HUES6 (cell line): ENCODE results near the gene SAMD10.

Experiments
- H3K27ac ChIP-seq: 2 replicates; pipeline ENCODE4 v1.7.0; 2013; ENCODE audit warnings: low read depth, mild to moderate bottlenecking, low read length, inconsistent platforms
- H3K27me3 ChIP-seq: 2 replicates; pipeline ENCODE4 v1.6.1; 2013; ENCODE audit warnings: low read length; ENCODE audit not compliant: control insufficient read depth, insufficient read depth
- H3K36me3 ChIP-seq: 2 replicates; pipeline ENCODE4 v1.6.1; 2013; ENCODE audit warnings: low read length; ENCODE audit not compliant: control insufficient read depth, insufficient read depth
- H3K4me1 ChIP-seq: 2 replicates; pipeline ENCODE4 v1.6.1; 2013; ENCODE audit warnings: low read length; ENCODE audit not compliant: control insufficient read depth, insufficient read depth
- H3K4me3 ChIP-seq: 2 replicates; pipeline ENCODE4 v1.5.1; 2013; ENCODE audit warnings: low read depth, low read length
- H3K9ac ChIP-seq: one replicate; pipeline ENCODE4 v1.6.1; 2013; ENCODE audit warnings: mild to moderate bottlenecking, low read length
- H3K9me3 ChIP-seq: 2 replicates; pipeline ENCODE4 v1.6.1; 2013; ENCODE audit warnings: low read depth, low read length; ENCODE audit not compliant: control insufficient read depth, insufficient read depth

The SAMD10 gene

GRCh38 chr20:63958964-63959698, 20.3 kb downstream of the SAMD10 start:
- no peaks in the 10 kb centered on the region for H3K27me3 ChIP-seq
- H3K9me3 ChIP-seq: no peaks in the 10 kb centered on the region
- H3K9ac ChIP-seq: no peak overlapping the region
- peaks cover 45% of the 10 kb centered on the region for H3K36me3 ChIP-seq
- H3K27ac ChIP-seq: no peak overlapping the region
- H3K4me3 ChIP-seq: no peak overlapping the region
- peaks cover 26% of the 10 kb centered on the region for H3K4me1 ChIP-seq

GRCh38 chr20:63958471-63958870, 21.0 kb downstream of the SAMD10 start:
- Histone ChIP-seq H3K4me1 (peaks cover 30% of the 10 kb centered on the region), H3K27me3 (no peaks in the 10 kb centered on the region), H3K36me3 (peaks cover 39% of the 10 kb centered on the region), H3K9me3 (no peaks in the 10 kb centered on the region), H3K4me3 (no peak overlapping the region), H3K9ac (no peak overlapping the region), H3K27ac (no peak overlapping the region)

- Histone ChIP-seq H3K36me3 (peaks cover 34% of the 10 kb centered on the region), H3K9ac (peak overlapping the region; percentile 62), H3K27me3 (no peaks in the 10 kb centered on the region), H3K27ac (peak overlapping the region; percentile 59; the same call in 1 of the 2 replicates), H3K4me3 (peak overlapping the region; percentile 82), H3K9me3 (no peaks in the 10 kb centered on the region), H3K4me1 (peaks cover 30% of the 10 kb centered on the region)
These were observed 21.6 kb downstream of the SAMD10 start for GRCh38 chr20:63957690-63958441.

GRCh38 chr20:63957004-63957689, 22.3 kb downstream of the SAMD10 start:
- H3K27ac ChIP-seq: peak overlapping the region; percentile 59; the same call in 1 of the 2 replicates
- H3K9me3 ChIP-seq: no peaks in the 10 kb centered on the region
- H3K9ac ChIP-seq: peak overlapping the region; percentile 62
- H3K4me3 ChIP-seq: peak overlapping the region; percentile 82
- H3K27me3 ChIP-seq: no peaks in the 10 kb centered on the region
- H3K4me1 ChIP-seq: peaks cover 30% of the 10 kb centered on the region
- H3K36me3 ChIP-seq: peaks cover 26% of the 10 kb centered on the region

GRCh38 chr20:63956664-63957003, 22.8 kb downstream of the SAMD10 start:
- no peaks in the 10 kb centered on the region for H3K9me3 ChIP-seq
- H3K27ac ChIP-seq: peak overlapping the region; percentile 59; the same call in 1 of the 2 replicates
- peaks cover 35% of the 10 kb centered on the region for H3K4me1 ChIP-seq
- H3K27me3 ChIP-seq: no peaks in the 10 kb centered on the region
- peak overlapping the region; percentile 62 for H3K9ac ChIP-seq
- peaks cover 21% of the 10 kb centered on the region for H3K36me3 ChIP-seq
- peak overlapping the region; percentile 82 for H3K4me3 ChIP-seq

GRCh38 chr20:63955827-63956663, 23.4 kb downstream of the SAMD10 start, which contains the start of gene UCKL1:
Gene UCKL1 (minus strand): TSS chr20:63956416. CDS start chr20:63956372, 44 bp downstream.
- H3K36me3 ChIP-seq: peaks cover 15% of the 10 kb centered on the region
- no peaks in the 10 kb centered on the region for H3K9me3 ChIP-seq
- H3K9ac ChIP-seq: peak within 1 kb of the TSS; percentile 98
- peak within 1 kb of the TSS; percentile 100 for H3K4me3 ChIP-seq
- H3K27me3 ChIP-seq: no peaks in the 10 kb centered on the region
- H3K4me1 ChIP-seq: peaks cover 35% of the 10 kb centered on the region
- H3K27ac ChIP-seq: peak within 1 kb of the TSS; percentile 96

GRCh38 chr20:63955281-63955826, 24.1 kb downstream of the SAMD10 start:
- Histone ChIP-seq H3K4me1 (peaks cover 35% of the 10 kb centered on the region), H3K27me3 (no peaks in the 10 kb centered on the region), H3K36me3 (peaks cover 14% of the 10 kb centered on the region), H3K9me3 (no peaks in the 10 kb centered on the region), H3K4me3 (peak overlapping the region; percentile 100), H3K9ac (peak overlapping the region; percentile 98), H3K27ac (peak overlapping the region; percentile 96)

GRCh38 chr20:63953764-63954429, 25.5 kb downstream of the SAMD10 start:
- Histone ChIP-seq H3K27ac (no peak overlapping the region), H3K27me3 (no peaks in the 10 kb centered on the region), H3K36me3 (0 out of 2 replicates have a peak, but pooled peaks cover 3% of the 10 kb centered on the region), H3K9ac (no peak overlapping the region), H3K4me1 (peaks cover 39% of the 10 kb centered on the region), H3K9me3 (no peaks in the 10 kb centered on the region), H3K4me3 (no peak overlapping the region)

GRCh38 chr20:63952769-63953168, 26.7 kb downstream of the SAMD10 start:
- Histone ChIP-seq H3K9ac (no peak overlapping the region), H3K4me1 (peaks cover 32% of the 10 kb centered on the region), H3K4me3 (no peak overlapping the region), H3K27ac (no peak overlapping the region), H3K36me3 (0 out of 2 replicates have a peak, but pooled peaks cover 3% of the 10 kb centered on the region), H3K9me3 (no peaks in the 10 kb centered on the region), H3K27me3 (no peaks in the 10 kb centered on the region)

- H3K4me1 ChIP-seq: peaks cover 32% of the 10 kb centered on the region
- H3K27ac ChIP-seq: no peak overlapping the region
These were observed 27.3 kb downstream of the SAMD10 start for GRCh38 chr20:63952210-63952535.

More at GRCh38 chr20:63952210-63952535, 27.3 kb downstream of the SAMD10 start:
- Histone ChIP-seq H3K9ac (no peak overlapping the region), H3K27me3 (no peaks in the 10 kb centered on the region), H3K36me3 (0 out of 2 replicates have a peak, but pooled peaks cover 3% of the 10 kb centered on the region), H3K4me3 (no peak overlapping the region), H3K9me3 (no peaks in the 10 kb centered on the region)
